ENCODE data around the gene SCN2A. TPM values are rescaled to one million over a fixed set of nuclear protein-coding genes. Genes with fewer than 3 reads are reported as not detected.

The SCN2A gene
- total RNA-seq (0.24 TPM), polyA plus RNA-seq (0.09 TPM)
- long read RNA-seq, donor 1, result 0 reads
- long read RNA-seq, donor 2, result 0 reads
- long read RNA-seq, donor 3, result 0 reads
- long read RNA-seq, donor 4, result 0 reads
- long read RNA-seq, donor 5, result 0 reads
- long read RNA-seq, donor 6, result 0 reads
- long read RNA-seq, donor 7, result 0 reads
- long read RNA-seq, donor 8, result 0 reads
- long read RNA-seq, donor 9, result 0 reads
- long read RNA-seq, donor 10, result 0 reads

DNA sequence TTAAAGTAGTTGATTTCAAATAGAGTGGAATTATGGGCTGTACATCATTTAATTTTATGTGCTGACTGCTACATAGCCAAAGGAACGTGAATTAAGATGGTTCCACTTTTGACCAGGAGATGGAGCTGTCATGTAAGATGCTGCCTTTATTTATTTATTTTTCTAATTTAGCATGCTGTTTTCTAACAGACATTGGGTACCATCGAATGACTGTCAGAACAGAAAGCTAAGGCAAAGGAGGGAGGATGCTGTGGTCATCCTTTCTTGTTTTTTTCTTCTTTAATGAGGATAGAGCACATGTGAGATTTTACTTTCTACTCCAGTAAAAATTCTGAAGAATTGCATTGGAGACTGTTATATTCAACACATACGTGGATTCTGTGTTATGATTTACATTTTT lies at the start of gene SCN2A:
TSS of gene SCN2A (plus strand) at position 185 of the 400 bp plus-strand sequence. CDS start 56,410 bp downstream, outside the sequence.
- DNase-seq (ENCODE audit: low read depth in 6 of 9, low spot score in 9 of 9), result peak in 7 of 9 donors; percentile 5 to 59 (median 17)
- H3K27ac ChIP-seq (ENCODE audit: low read depth in 1 of 2, low read length in 1 of 2), result no peak within 1 kb of the TSS
- no peaks in the 10 kb centered on the region for H3K27me3 ChIP-seq (ENCODE audit: control insufficient read depth in 2 of 2, insufficient read depth in 1 of 2, low read length in 1 of 2)
- 36% methylated on average over 3 of the region's 3 CpGs for WGBS
- no peaks in the 10 kb centered on the region for H3K4me1 ChIP-seq (ENCODE audit: control insufficient read depth in 2 of 2, insufficient read depth in 2 of 2, low read length in 2 of 2)
- H3K9me3 ChIP-seq (ENCODE audit: control insufficient read depth in 2 of 2, insufficient read depth in 1 of 2, low read length in 1 of 2), result no peaks in the 10 kb centered on the region
- H3K4me3 ChIP-seq (ENCODE audit: low read length in 2 of 2), result no peak within 1 kb of the TSS
- no peaks in the 10 kb centered on the region for H3K36me3 ChIP-seq (ENCODE audit: control insufficient read depth in 2 of 2, insufficient read depth in 2 of 2, low read length in 1 of 2)

DNA sequence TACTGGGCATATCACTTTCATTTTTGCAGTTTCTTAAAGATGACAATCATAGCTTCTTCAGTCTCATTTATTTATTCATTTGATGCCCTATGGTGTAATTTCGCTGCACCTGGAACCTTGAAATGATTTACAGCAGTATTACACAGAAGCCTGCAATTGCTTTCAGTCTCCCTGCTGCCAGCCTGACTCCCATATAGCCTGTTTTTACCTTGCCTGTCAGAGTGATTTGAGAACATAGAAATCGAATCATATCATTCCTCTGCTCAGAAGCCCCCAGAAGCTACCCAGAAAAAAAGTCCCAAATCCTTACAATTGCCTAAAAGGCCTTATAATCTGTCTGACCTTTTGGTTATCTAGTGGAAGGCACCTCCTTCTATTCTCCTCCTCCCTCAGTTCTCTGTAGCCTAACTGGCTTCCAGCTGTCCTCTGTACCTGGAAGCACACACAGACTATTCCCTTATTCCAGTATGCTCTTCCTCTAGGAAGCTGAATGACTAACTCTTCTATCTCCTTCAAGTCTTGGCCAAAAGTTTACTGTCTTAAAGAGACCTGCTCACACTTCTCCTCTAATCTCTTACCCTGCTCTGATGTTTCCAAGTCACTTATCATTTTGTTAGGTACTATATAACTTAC lies 48.0 kb upstream of the SCN2A start:
- no peak for DNase-seq (ENCODE audit: low read depth in 6 of 9, low spot score in 9 of 9)
- Histone ChIP-seq H3K4me3 (ENCODE audit: low read length in 2 of 2) (no peak overlapping the region), H3K9me3 (ENCODE audit: control insufficient read depth in 2 of 2, insufficient read depth in 1 of 2, low read length in 1 of 2) (no peaks in the 10 kb centered on the region), H3K27me3 (ENCODE audit: control insufficient read depth in 2 of 2, insufficient read depth in 1 of 2, low read length in 1 of 2) (no peaks in the 10 kb centered on the region), H3K27ac (ENCODE audit: low read depth in 1 of 2, low read length in 1 of 2) (no peak overlapping the region), H3K36me3 (ENCODE audit: control insufficient read depth in 2 of 2, insufficient read depth in 2 of 2, low read length in 1 of 2) (no peaks in the 10 kb centered on the region), H3K4me1 (ENCODE audit: control insufficient read depth in 2 of 2, insufficient read depth in 2 of 2, low read length in 2 of 2) (no peaks in the 10 kb centered on the region)
- 79% methylated on average over 2 of the region's 2 CpGs for WGBS

DNA sequence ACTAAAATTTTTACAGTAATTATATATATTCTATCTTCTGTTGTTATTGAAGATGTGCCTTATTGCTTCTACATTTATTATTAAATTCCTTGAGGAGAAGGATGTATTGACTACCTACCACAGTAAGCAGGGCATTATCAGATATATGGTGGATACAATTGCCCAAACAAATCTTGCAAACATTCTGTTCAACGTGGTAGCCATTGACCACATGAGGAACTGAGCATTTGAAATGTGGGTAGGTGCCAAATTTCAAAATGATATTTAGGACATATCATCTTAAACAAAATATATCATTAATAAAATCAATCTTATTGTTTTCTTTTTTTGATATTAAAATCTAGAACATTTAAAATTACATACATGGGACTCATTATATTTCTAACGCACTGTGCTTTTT lies 46.5 kb upstream of the SCN2A start:
- H3K27ac ChIP-seq (ENCODE audit: low read depth in 1 of 2, low read length in 1 of 2), result no peak overlapping the region
- no peak for DNase-seq (ENCODE audit: low read depth in 6 of 9, low spot score in 9 of 9)
- H3K9me3 ChIP-seq (ENCODE audit: control insufficient read depth in 2 of 2, insufficient read depth in 1 of 2, low read length in 1 of 2), result no peaks in the 10 kb centered on the region
- H3K4me3 ChIP-seq (ENCODE audit: low read length in 2 of 2), result no peak overlapping the region
- no peaks in the 10 kb centered on the region for H3K4me1 ChIP-seq (ENCODE audit: control insufficient read depth in 2 of 2, insufficient read depth in 2 of 2, low read length in 2 of 2)
- H3K27me3 ChIP-seq (ENCODE audit: control insufficient read depth in 2 of 2, insufficient read depth in 1 of 2, low read length in 1 of 2), result no peaks in the 10 kb centered on the region
- H3K36me3 ChIP-seq (ENCODE audit: control insufficient read depth in 2 of 2, insufficient read depth in 2 of 2, low read length in 1 of 2), result no peaks in the 10 kb centered on the region
- 77% methylated on average over 2 of the region's 2 CpGs for WGBS

DNA sequence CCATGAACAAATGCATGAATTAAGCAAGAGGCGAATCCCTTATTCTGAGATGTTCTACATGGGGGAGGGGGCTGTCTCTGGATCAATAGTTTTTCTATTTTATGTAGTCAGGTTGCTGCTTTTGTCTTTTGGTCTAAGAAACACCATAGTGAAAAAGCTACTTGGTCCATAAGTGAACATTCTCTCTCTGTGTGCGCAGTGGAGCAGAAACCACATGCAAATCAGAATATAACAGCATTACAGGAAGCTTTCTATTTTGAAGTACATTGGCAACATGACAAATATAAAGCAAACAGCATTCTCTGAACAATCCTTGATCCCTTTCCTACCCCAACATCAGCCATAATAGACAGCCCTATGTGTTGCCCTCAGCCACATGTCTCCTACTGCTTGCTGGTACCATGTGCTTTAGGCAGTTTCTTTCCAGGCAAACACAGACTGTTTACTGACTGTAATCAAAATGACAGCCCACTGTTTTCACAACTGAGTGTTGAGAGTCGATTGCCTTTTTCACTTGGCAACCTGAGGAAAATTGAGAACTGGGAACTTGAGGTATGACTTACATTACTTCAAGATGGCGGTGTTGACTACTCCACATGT lies 45.9 kb upstream of the SCN2A start:
- WGBS, result 81% methylated on average over 4 of the region's 4 CpGs
- Histone ChIP-seq H3K36me3 (ENCODE audit: control insufficient read depth in 2 of 2, insufficient read depth in 2 of 2, low read length in 1 of 2) (no peaks in the 10 kb centered on the region), H3K4me1 (ENCODE audit: control insufficient read depth in 2 of 2, insufficient read depth in 2 of 2, low read length in 2 of 2) (no peaks in the 10 kb centered on the region), H3K4me3 (ENCODE audit: low read length in 2 of 2) (no peak overlapping the region), H3K27ac (ENCODE audit: low read depth in 1 of 2, low read length in 1 of 2) (no peak overlapping the region), H3K9me3 (ENCODE audit: control insufficient read depth in 2 of 2, insufficient read depth in 1 of 2, low read length in 1 of 2) (no peaks in the 10 kb centered on the region), H3K27me3 (ENCODE audit: control insufficient read depth in 2 of 2, insufficient read depth in 1 of 2, low read length in 1 of 2) (no peaks in the 10 kb centered on the region)
- DNase-seq (ENCODE audit: low read depth in 6 of 9, low spot score in 9 of 9), result no peak

DNA sequence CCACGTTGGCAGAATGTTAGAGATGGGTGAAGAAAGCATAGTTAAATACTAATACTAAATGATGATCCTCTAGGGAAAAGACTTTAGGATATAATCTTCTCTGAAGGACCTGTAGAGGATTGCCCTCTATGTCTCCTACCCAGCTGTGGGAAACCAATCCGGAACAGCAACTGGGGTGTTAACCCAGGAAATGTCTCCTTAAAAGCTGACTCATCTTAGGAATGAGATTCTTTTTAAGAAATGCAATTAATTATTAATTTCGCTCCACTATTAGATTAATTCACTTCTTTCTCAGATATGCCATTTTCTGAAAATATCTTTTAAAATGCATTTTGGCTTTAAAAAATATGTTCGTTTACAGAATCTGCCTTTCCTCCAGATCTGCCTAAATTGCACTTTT lies 42.8 kb upstream of the SCN2A start:
- 95% methylated on average over 4 of the region's 4 CpGs for WGBS
- no peak overlapping the region for H3K4me3 ChIP-seq (ENCODE audit: low read length in 2 of 2)
- no peak for DNase-seq (ENCODE audit: low read depth in 6 of 9, low spot score in 9 of 9)
- no peak overlapping the region for H3K27ac ChIP-seq (ENCODE audit: low read depth in 1 of 2, low read length in 1 of 2)
- no peaks in the 10 kb centered on the region for H3K27me3 ChIP-seq (ENCODE audit: control insufficient read depth in 2 of 2, insufficient read depth in 1 of 2, low read length in 1 of 2)
- no peaks in the 10 kb centered on the region for H3K36me3 ChIP-seq (ENCODE audit: control insufficient read depth in 2 of 2, insufficient read depth in 2 of 2, low read length in 1 of 2)
- no peaks in the 10 kb centered on the region for H3K9me3 ChIP-seq (ENCODE audit: control insufficient read depth in 2 of 2, insufficient read depth in 1 of 2, low read length in 1 of 2)
- H3K4me1 ChIP-seq (ENCODE audit: control insufficient read depth in 2 of 2, insufficient read depth in 2 of 2, low read length in 2 of 2), result no peaks in the 10 kb centered on the region

DNA sequence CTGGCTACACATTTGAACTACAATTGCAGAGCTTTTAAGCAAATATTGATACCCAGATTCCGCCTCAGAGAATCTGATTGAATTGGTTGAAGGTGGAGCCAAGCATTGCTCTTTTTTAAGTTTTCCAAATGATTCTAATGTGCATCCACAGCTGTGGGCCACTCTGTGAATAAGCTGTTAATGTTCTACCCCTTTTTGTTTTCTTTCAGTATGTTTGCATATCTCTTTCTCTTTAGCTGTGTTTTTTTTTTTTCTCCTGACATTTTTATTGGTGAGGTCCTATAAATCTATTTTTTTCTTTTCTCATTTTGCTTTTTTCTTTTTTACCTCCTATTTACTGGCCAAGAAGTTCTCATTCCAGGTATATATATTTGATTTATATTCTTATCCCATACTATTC lies 41.9 kb upstream of the SCN2A start:
- Histone ChIP-seq H3K27me3 (ENCODE audit: control insufficient read depth in 2 of 2, insufficient read depth in 1 of 2, low read length in 1 of 2) (no peaks in the 10 kb centered on the region), H3K4me1 (ENCODE audit: control insufficient read depth in 2 of 2, insufficient read depth in 2 of 2, low read length in 2 of 2) (no peaks in the 10 kb centered on the region), H3K27ac (ENCODE audit: low read depth in 1 of 2, low read length in 1 of 2) (no peak overlapping the region), H3K9me3 (ENCODE audit: control insufficient read depth in 2 of 2, insufficient read depth in 1 of 2, low read length in 1 of 2) (no peaks in the 10 kb centered on the region), H3K36me3 (ENCODE audit: control insufficient read depth in 2 of 2, insufficient read depth in 2 of 2, low read length in 1 of 2) (no peaks in the 10 kb centered on the region), H3K4me3 (ENCODE audit: low read length in 2 of 2) (no peak overlapping the region)
- 99% methylated on average over 1 of the region's 1 CpG for WGBS
- no peak for DNase-seq (ENCODE audit: low read depth in 6 of 9, low spot score in 9 of 9)

DNA sequence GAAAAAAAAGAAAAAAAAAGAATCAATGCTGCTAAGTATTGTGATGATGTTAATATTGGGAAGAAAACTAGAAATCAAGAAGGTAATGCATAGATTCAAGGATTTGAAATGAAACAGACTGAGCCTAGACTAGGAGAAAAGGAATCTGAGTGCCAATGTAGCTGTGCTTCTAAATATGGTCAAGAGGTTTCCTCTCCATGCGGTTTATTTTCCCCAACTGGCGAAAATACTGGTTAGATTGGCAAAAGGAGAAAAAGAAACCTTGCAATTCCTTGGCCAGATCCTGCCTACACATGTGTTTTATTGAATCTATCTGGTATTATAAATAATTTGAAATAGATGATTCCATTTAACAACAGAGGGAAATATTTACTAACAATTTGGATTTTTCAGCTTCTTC lies 41.0 kb upstream of the SCN2A start:
- 84% methylated on average over 2 of the region's 2 CpGs for WGBS
- H3K4me3 ChIP-seq (ENCODE audit: low read length in 2 of 2), result no peak overlapping the region

DNA sequence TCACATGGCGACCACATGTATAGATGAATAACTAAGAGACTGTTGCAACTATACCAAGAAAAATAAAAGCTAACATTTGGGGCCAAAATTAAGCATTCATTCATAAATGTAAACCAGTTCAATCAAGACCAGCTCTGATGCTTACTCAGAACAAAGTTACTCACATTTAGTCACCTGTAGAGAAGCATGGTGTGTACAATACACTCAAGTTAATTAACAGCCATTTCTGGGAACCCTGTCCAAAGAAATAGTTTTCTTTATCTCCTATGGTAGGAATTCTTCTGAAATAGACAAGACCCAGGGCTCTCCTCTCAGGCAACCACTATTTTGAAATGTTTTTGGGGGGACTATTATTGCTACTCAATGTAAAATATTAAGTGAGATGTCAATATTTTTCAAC lies 37.0 kb upstream of the SCN2A start:
- no peak for DNase-seq (ENCODE audit: low read depth in 6 of 9, low spot score in 9 of 9)
- Histone ChIP-seq H3K9me3 (ENCODE audit: control insufficient read depth in 2 of 2, insufficient read depth in 1 of 2, low read length in 1 of 2) (no peaks in the 10 kb centered on the region), H3K4me1 (ENCODE audit: control insufficient read depth in 2 of 2, insufficient read depth in 2 of 2, low read length in 2 of 2) (no peaks in the 10 kb centered on the region), H3K4me3 (ENCODE audit: low read length in 2 of 2) (no peak overlapping the region), H3K27ac (ENCODE audit: low read depth in 1 of 2, low read length in 1 of 2) (no peak overlapping the region), H3K36me3 (ENCODE audit: control insufficient read depth in 2 of 2, insufficient read depth in 2 of 2, low read length in 1 of 2) (no peaks in the 10 kb centered on the region), H3K27me3 (ENCODE audit: control insufficient read depth in 2 of 2, insufficient read depth in 1 of 2, low read length in 1 of 2) (no peaks in the 10 kb centered on the region)
- 99% methylated on average over 1 of the region's 1 CpG for WGBS

More for the DNA sequence above, 41.0 kb upstream of the SCN2A start:
- no peaks in the 10 kb centered on the region for H3K36me3 ChIP-seq (ENCODE audit: control insufficient read depth in 2 of 2, insufficient read depth in 2 of 2, low read length in 1 of 2)
- H3K27me3 ChIP-seq (ENCODE audit: control insufficient read depth in 2 of 2, insufficient read depth in 1 of 2, low read length in 1 of 2), result no peaks in the 10 kb centered on the region
- H3K27ac ChIP-seq (ENCODE audit: low read depth in 1 of 2, low read length in 1 of 2), result no peak overlapping the region
- H3K4me1 ChIP-seq (ENCODE audit: control insufficient read depth in 2 of 2, insufficient read depth in 2 of 2, low read length in 2 of 2), result no peaks in the 10 kb centered on the region
- H3K9me3 ChIP-seq (ENCODE audit: control insufficient read depth in 2 of 2, insufficient read depth in 1 of 2, low read length in 1 of 2), result no peaks in the 10 kb centered on the region
- no peak for DNase-seq (ENCODE audit: low read depth in 6 of 9, low spot score in 9 of 9)

DNA sequence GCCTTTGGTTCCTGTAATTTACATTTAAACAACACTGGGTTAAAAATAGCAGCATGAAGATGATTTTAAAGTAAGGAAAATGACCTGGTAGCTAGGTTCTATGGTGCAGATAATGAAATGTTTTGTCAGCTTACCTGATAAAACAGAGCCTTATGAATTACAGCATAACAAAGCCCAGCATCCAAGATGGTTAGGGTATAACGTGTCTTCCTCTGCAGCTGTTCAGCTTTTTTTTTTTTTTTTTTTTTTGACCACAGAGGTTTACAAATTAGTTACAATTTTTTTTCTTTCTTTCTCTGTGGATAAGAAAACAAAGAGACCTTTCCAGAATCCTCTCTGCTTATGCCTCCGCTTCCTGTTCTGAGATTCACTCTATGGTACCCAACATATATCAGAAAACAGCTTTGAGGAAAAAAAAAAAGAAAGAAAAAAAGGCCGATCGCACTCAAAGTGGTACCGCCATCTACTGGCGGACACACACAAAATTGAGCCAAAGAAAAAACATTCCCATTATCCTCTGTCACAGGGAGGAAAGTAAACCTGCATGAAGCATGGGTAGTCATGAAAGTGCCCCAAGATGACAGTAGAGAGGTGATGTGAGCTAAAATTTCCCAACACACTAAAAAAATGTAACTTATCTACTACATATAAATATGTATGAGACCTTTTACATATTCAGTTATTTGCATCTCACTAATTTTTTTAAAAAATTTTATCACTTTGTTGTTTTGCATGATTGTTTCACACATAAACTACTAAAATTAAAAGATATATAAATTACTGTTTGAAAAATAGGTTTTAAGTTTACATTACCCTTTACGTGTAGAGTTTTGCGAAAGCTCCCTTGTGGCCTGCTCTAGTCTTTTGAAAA lies 35.3 kb upstream of the SCN2A start, which contains the start of gene SCN3A:
TSS of gene SCN3A (minus strand) at position 362 of the 871 bp plus-strand sequence. CDS start 27,656 bp downstream, outside the sequence.
- Histone ChIP-seq H3K27me3 (ENCODE audit: control insufficient read depth in 2 of 2, insufficient read depth in 1 of 2, low read length in 1 of 2) (no peaks in the 10 kb centered on the region), H3K27ac (ENCODE audit: low read depth in 1 of 2, low read length in 1 of 2) (peak within 1 kb of the TSS in 1 of 2 donors; percentile 40), H3K4me3 (ENCODE audit: low read length in 2 of 2) (peak within 1 kb of the TSS; percentile 2 to 34), H3K9me3 (ENCODE audit: control insufficient read depth in 2 of 2, insufficient read depth in 1 of 2, low read length in 1 of 2) (no peaks in the 10 kb centered on the region), H3K36me3 (ENCODE audit: control insufficient read depth in 2 of 2, insufficient read depth in 2 of 2, low read length in 1 of 2) (no peaks in the 10 kb centered on the region), H3K4me1 (ENCODE audit: control insufficient read depth in 2 of 2, insufficient read depth in 2 of 2, low read length in 2 of 2) (no peaks in the 10 kb centered on the region)
- 25% methylated on average over 8 of the region's 8 CpGs for WGBS
- DNase-seq (ENCODE audit: low read depth in 6 of 9, low spot score in 9 of 9), result peak; percentile 16 to 80 (median 50)

All from thymus (tissue), 14 donors.